CD14-positive monocyte (primary cell): ENCODE measurements around the gene COL25A1. TPM values are rescaled to one million over a fixed set of nuclear protein-coding genes. Genes with fewer than 3 reads are reported as not detected.

Experiments
- DNase-seq, 3 donors: peaks; one replicate each; pipeline ENCODE4 v3.0.0-alpha.2; 2011 to 2022
- H2AFZ ChIP-seq: 2 replicates; pipeline ENCODE4 v1.6.0; 2012; ENCODE audit warnings: mild to moderate bottlenecking, low read depth, low read length, inconsistent platforms; ENCODE audit not compliant: insufficient read depth, poor library complexity, severe bottlenecking
- H3K27ac ChIP-seq, 2 donors: 1 replicate in 1 of 2; 2 replicates in 1 of 2; pipeline ENCODE4 v1.5.1; 2012 to 2013; ENCODE audit warnings: low read length in 2 of 2, control low read depth in 1 of 2, inconsistent platforms in 1 of 2, low read depth in 1 of 2, mild to moderate bottlenecking in 1 of 2
- H3K27me3 ChIP-seq, 2 donors: one replicate each; pipeline versions ENCODE4 v1.6.0 to v1.6.1; 2011 to 2013; ENCODE audit warnings: low read length in 2 of 2; ENCODE audit not compliant: control insufficient read depth in 2 of 2, insufficient read depth in 2 of 2
- H3K36me3 ChIP-seq, 2 donors: replicated peaks in 1 of 2; 1 replicate in 1 of 2; 2 replicates in 1 of 2; pipeline versions ENCODE4 v1.5.1 to v1.6.1; 2012 to 2013; ENCODE audit warnings: low read length in 2 of 2, control low read depth in 1 of 2, inconsistent platforms in 1 of 2, mild to moderate bottlenecking in 1 of 2; ENCODE audit not compliant: insufficient read depth in 2 of 2, control insufficient read depth in 1 of 2
- H3K4me1 ChIP-seq, 2 donors: 1 replicate in 1 of 2; 2 replicates in 1 of 2; pipeline versions ENCODE4 v1.5.1 to v1.6.1; 2012 to 2013; ENCODE audit warnings: low read length in 2 of 2, control low read depth in 1 of 2, inconsistent platforms in 1 of 2, mild to moderate bottlenecking in 1 of 2, moderate library complexity in 1 of 2; ENCODE audit not compliant: insufficient read depth in 2 of 2, control insufficient read depth in 1 of 2
- H3K4me2 ChIP-seq: replicated peaks from 2 replicates; pipeline ENCODE3; 2012; ENCODE audit warnings: low read length, moderate library complexity, mild to moderate bottlenecking; ENCODE audit not compliant: poor library complexity, severe bottlenecking; ENCODE audit errors: extremely low read depth
- H3K4me3 ChIP-seq, 3 experiments: fragments of 200-600 bp in 1 of 3; sonication (generic) in 1 of 3; replicated peaks in 1 of 3; 1 replicate in 2 of 3; 2 replicates in 1 of 3; pipeline ENCODE4 v1.5.1; 2011 to 2013; ENCODE audit warnings: low read length in 3 of 3, mild to moderate bottlenecking in 3 of 3, control low read depth in 2 of 3, low read depth in 2 of 3, inconsistent platforms in 1 of 3, moderate library complexity in 1 of 3
- H3K79me2 ChIP-seq: 2 replicates; pipeline ENCODE4 v1.6.0; 2012; ENCODE audit warnings: mild to moderate bottlenecking, control low read depth, inconsistent platforms, low read length, moderate library complexity; ENCODE audit not compliant: insufficient read depth
- H3K9ac ChIP-seq: 2 replicates; pipeline ENCODE4 v1.6.0; 2017; ENCODE audit warnings: low read length, mild to moderate bottlenecking; ENCODE audit not compliant: insufficient read depth, poor library complexity, severe bottlenecking
- H3K9me3 ChIP-seq, 2 donors: replicated peaks in 1 of 2; 1 replicate in 1 of 2; 2 replicates in 1 of 2; pipeline versions ENCODE4 v1.5.1 to v1.6.1; 2012 to 2013; ENCODE audit warnings: low read length in 2 of 2, control low read depth in 1 of 2; ENCODE audit not compliant: control insufficient read depth in 1 of 2, insufficient read depth in 1 of 2
- H4K20me1 ChIP-seq: 2 replicates; pipeline ENCODE4 v1.6.0; 2012; ENCODE audit warnings: mild to moderate bottlenecking, low read length, control low read depth, moderate library complexity; ENCODE audit not compliant: insufficient read depth
- H3K27ac Mint-ChIP-seq, 7 donors: one replicate each; pipeline ENCODE4 v1.8.0; 2020; ENCODE audit warnings: mild to moderate bottlenecking in 7 of 7, mixed read lengths in 7 of 7, moderate library complexity in 6 of 7, inconsistent platforms in 2 of 7
- H3K27me3 Mint-ChIP-seq, 3 donors: one replicate each; pipeline ENCODE4 v1.8.0; 2021 to 2022; ENCODE audit warnings: low read depth in 3 of 3, mild to moderate bottlenecking in 3 of 3, mixed read lengths in 3 of 3, moderate library complexity in 3 of 3, inconsistent platforms in 1 of 3
- H3K36me3 Mint-ChIP-seq, 2 donors: one replicate each; pipeline ENCODE4 v1.8.0; 2020; ENCODE audit warnings: mixed read lengths in 2 of 2, inconsistent platforms in 1 of 2, mild to moderate bottlenecking in 1 of 2
- H3K4me1 Mint-ChIP-seq: one replicate; pipeline ENCODE4 v1.8.0; 2020; ENCODE audit warnings: mild to moderate bottlenecking, mixed read lengths
- H3K4me3 Mint-ChIP-seq, 2 donors: one replicate each; pipeline ENCODE4 v1.8.0; 2020; ENCODE audit warnings: mild to moderate bottlenecking in 2 of 2, mixed read lengths in 2 of 2, moderate library complexity in 1 of 2
- H3K9me3 Mint-ChIP-seq, 7 donors: one replicate each; pipeline ENCODE4 v1.8.0; 2020 to 2022; ENCODE audit warnings: mixed read lengths in 7 of 7, mild to moderate bottlenecking in 6 of 7, moderate library complexity in 6 of 7, inconsistent platforms in 2 of 7
- CTCF ChIP-seq: fragments of 200-600 bp; IDR thresholded peaks from one replicate; pipeline ENCODE4 v1.8.0; 2022; ENCODE audit warnings: antibody characterized with exemption, mild to moderate bottlenecking
- WGBS: methylation state at CpG from one replicate; pipeline ENCODE4 v1.1.5; 2013; ENCODE audit warnings: missing lambda C conversion rate; ENCODE audit not compliant: insufficient coverage; 5-methylcytosine and 5-hydroxymethylcytosine counted together
- intact Hi-C, 2 donors: fragments of 100-400 bp; cut with micrococcal nuclease; formaldehyde crosslinking; loops; one replicate each; pipeline versions ENCODE4 v1.15.0 to v1.15.1; 2023
- polyA plus RNA-seq, 3 donors: library from polyadenylated mRNA; depleted of rRNA in 1 of 3; unstranded in 2 of 3; stranded (reverse) in 1 of 3; fragments of 300-500 nt in 2 of 3; fragments of >200 nt in 1 of 3; fragmentation: Illumina TruSeq in 2 of 3; gene quantifications; 1 replicate in 2 of 3; 2 replicates in 1 of 3; pipeline ENCODE4 v1.2.3, GENCODE V29; 2012 to 2021

COL25A1 gene
- polyA plus RNA-seq, 3 donors: not detected

- H3K27ac ChIP-seq: no peak overlapping the region
- no peaks in the 10 kb centered on the region for H3K79me2 ChIP-seq
- no peaks in the 10 kb centered on the region for H3K4me1 ChIP-seq
- 92% methylated on average over 1 of the region's 2 CpGs for WGBS
- no peaks in the 10 kb centered on the region for H3K27me3 ChIP-seq
- no peak overlapping the region for H3K4me3 Mint-ChIP-seq
- no peak overlapping the region for H2AFZ ChIP-seq
- no peaks in the 10 kb centered on the region for H3K36me3 Mint-ChIP-seq
- no peak overlapping the region for H3K4me2 ChIP-seq
- intact Hi-C loops: no loop called here
- H3K9ac ChIP-seq: no peak overlapping the region
- no peaks in the 10 kb centered on the region for H3K27me3 Mint-ChIP-seq
- no peaks in the 10 kb centered on the region for H3K36me3 ChIP-seq
- H3K4me3 ChIP-seq: no peak overlapping the region
- no peak overlapping the region for H3K27ac Mint-ChIP-seq
- peaks cover 2 to 6% (median 3%) of the 10 kb centered on the region in 7 donors for H3K9me3 Mint-ChIP-seq
- no peaks in the 10 kb centered on the region for H4K20me1 ChIP-seq
- peaks cover 0 to 5% of the 10 kb centered on the region in 2 donors for H3K9me3 ChIP-seq
- H3K4me1 Mint-ChIP-seq: no peaks in the 10 kb centered on the region
- no peak for TF ChIP-seq CTCF
- no peak for DNase-seq
Measured at GRCh38 chr4:109007976-109008375, 294.5 kb downstream of the COL25A1 start.

GRCh38 chr4:109005523-109005922 is 296.9 kb downstream of the COL25A1 start:
- DNase-seq: no peak

More at GRCh38 chr4:109005523-109005922, 296.9 kb downstream of the COL25A1 start:
- H3K36me3 Mint-ChIP-seq: no peaks in the 10 kb centered on the region
- no peak overlapping the region for H3K4me3 Mint-ChIP-seq
- no peak for TF ChIP-seq CTCF
- Histone ChIP-seq H3K27ac (no peak overlapping the region), H3K79me2 (no peaks in the 10 kb centered on the region), H2AFZ (no peak overlapping the region), H3K27me3 (no peaks in the 10 kb centered on the region), H3K4me3 (no peak overlapping the region), H3K4me1 (no peaks in the 10 kb centered on the region), H3K4me2 (no peak overlapping the region), H3K36me3 (no peaks in the 10 kb centered on the region), H3K9ac (no peak overlapping the region), H4K20me1 (no peaks in the 10 kb centered on the region), H3K9me3 (no peaks in the 10 kb centered on the region)
- no peak overlapping the region for H3K27ac Mint-ChIP-seq
- WGBS: no CpG with 5 or more reads among the region's 1 CpG
- H3K4me1 Mint-ChIP-seq: no peaks in the 10 kb centered on the region
- peaks cover 0 to 3% (median 0%) of the 10 kb centered on the region in 7 donors for H3K9me3 Mint-ChIP-seq
- no peaks in the 10 kb centered on the region for H3K27me3 Mint-ChIP-seq
- intact Hi-C loops: no loop called here
